ENCODE measurements around the gene AGBL4.

The AGBL4 gene

DNA sequence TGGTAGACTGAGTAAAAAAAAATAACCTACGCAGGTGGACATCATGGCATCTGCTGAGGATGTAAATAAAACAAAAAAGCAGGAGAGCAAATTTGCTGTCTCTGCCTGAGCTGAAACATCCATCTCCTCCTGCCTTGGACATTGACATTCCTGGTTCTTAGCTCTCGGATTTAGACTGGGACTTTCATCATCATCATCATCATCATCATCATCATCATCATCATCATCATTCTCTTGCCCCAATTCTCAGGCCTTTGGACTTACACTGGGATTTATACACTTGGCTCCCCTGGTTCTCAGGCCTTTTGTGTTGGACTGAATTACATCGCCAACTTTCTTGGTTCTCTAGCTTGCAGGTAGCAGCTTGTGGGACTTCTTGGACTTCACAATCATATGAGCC is 938.7 kb downstream of the AGBL4 start:
- H3K4me3 ChIP-seq (ENCODE audit: low read depth, low read length): no peak overlapping the region
- TF ChIP-seq, protein P1, sequence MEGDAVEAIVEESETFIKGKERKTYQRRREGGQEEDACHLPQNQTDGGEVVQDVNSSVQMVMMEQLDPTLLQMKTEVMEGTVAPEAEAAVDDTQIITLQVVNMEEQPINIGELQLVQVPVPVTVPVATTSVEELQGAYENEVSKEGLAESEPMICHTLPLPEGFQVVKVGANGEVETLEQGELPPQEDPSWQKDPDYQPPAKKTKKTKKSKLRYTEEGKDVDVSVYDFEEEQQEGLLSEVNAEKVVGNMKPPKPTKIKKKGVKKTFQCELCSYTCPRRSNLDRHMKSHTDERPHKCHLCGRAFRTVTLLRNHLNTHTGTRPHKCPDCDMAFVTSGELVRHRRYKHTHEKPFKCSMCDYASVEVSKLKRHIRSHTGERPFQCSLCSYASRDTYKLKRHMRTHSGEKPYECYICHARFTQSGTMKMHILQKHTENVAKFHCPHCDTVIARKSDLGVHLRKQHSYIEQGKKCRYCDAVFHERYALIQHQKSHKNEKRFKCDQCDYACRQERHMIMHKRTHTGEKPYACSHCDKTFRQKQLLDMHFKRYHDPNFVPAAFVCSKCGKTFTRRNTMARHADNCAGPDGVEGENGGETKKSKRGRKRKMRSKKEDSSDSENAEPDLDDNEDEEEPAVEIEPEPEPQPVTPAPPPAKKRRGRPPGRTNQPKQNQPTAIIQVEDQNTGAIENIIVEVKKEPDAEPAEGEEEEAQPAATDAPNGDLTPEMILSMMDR (IDR thresholded peaks at IDR 0.05; ENCODE audit: low read depth, low read length, missing control alignments): no peak
- no peak for DNase-seq (ENCODE audit: low read depth)

DNA sequence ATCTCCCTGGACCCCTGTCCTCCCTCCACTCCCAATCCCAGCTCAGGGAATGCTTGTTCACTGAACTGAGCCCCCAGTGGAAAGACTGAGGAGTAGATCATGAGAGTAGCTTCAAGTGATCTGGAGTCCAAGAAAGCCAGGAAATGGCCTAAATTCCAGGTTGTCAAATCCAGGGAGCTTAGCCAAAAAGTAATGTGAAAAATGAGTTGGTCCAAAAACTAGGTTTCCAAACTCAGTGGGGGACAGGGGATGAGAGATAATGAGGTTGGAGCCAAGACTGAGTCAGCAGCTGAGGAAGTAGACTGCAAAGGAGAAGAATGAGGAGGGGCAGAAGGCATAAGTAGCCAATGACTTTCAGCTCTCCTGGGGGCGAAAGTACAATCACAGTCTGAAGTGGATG is 963.0 kb downstream of the AGBL4 start:
- TF ChIP-seq, protein P1 (IDR thresholded peaks at IDR 0.05; ENCODE audit: low read depth, low read length, missing control alignments): no peak
- no peak for DNase-seq (ENCODE audit: low read depth)
- H3K4me3 ChIP-seq (ENCODE audit: low read depth, low read length): no peak overlapping the region

DNA sequence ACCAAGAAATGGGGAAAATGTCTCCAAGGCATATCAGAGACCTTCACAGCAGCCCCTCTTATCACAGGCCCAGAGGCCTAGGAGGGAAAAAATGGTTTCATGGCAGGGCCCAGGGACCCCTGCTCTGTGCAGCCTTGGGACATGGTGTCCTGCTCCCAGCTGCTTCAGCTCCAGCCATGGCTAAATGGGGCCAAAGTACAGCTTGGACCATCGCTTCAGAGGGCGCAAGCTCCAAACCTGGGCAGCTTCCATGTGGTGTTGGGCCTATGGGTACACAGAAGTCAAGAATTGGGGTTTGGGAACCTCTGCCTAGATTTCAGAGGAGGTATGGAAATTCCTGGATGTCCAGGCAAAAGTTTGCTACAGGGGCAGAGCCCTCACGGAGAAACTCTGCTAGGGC is 964.7 kb downstream of the AGBL4 start:
- TF ChIP-seq, protein P1 (IDR thresholded peaks at IDR 0.05; ENCODE audit: low read depth, low read length, missing control alignments): no peak
- no peak overlapping the region for H3K4me3 ChIP-seq (ENCODE audit: low read depth, low read length)
- no peak for DNase-seq (ENCODE audit: low read depth)

DNA sequence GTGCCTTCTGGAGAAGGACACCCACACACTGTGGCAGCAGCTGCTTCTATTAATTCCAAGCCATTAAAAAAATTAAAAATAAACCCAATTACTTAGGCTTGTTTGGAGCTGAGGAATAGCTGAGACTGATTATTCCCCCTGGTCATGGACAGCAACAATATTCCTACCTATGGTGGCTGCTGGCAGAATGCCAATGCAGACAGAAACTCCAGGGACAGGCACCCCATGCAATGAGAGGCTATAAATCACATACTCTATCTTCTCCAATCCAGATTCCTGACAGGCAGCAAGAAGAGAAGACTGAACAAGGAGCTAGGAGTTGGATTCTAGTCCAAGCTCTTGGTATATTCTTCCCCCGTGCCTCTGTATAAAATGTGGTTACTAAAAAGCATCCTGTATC is 971.7 kb downstream of the AGBL4 start:
- no peak for DNase-seq (ENCODE audit: low read depth)
- H3K4me3 ChIP-seq (ENCODE audit: low read depth, low read length): no peak overlapping the region
- TF ChIP-seq, protein P1 (IDR thresholded peaks at IDR 0.05; ENCODE audit: low read depth, low read length, missing control alignments): no peak

DNA sequence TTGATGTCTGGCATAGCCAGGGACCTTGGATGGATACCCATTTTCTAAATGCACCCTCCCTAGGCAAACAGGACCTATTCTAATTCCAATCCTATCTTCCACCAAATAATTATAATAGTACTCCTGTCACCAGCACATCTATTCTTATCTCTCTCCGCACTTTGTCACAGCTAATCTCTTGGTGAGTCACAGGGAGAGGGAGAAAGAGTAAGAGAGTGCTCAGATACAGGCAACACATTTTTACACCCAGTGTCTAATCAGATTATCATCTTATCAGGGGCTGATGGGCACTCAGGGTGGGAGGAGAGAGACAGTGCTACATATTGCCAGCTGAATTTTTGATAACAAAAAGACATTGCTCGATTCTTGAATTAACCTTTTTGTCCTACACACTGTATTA is 972.1 kb downstream of the AGBL4 start:
- no peak for DNase-seq (ENCODE audit: low read depth)
- H3K4me3 ChIP-seq (ENCODE audit: low read depth, low read length): no peak overlapping the region
- TF ChIP-seq, protein P1 (IDR thresholded peaks at IDR 0.05; ENCODE audit: low read depth, low read length, missing control alignments): no peak

DNA sequence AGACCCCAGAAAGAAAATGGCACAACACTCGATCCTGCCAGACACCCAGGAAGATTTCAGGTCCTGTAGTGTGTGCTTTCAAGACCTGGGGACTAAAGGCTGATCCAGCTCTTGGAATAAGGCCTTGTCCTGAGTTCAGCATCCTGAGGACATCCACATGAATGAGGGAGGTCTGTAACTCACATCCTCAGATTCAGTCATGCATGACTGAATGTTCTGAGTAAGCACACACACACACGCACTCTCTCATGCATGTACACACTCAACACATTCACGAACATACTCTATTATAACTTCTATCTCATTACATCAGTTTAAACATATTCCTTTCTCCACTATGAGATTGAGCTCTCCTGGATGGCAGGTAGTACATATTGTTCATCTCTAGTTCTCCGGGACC is 973.7 kb downstream of the AGBL4 start:
- TF ChIP-seq, protein P1 (IDR thresholded peaks at IDR 0.05; ENCODE audit: low read depth, low read length, missing control alignments): no peak
- no peak overlapping the region for H3K4me3 ChIP-seq (ENCODE audit: low read depth, low read length)
- DNase-seq (ENCODE audit: low read depth): no peak

DNA sequence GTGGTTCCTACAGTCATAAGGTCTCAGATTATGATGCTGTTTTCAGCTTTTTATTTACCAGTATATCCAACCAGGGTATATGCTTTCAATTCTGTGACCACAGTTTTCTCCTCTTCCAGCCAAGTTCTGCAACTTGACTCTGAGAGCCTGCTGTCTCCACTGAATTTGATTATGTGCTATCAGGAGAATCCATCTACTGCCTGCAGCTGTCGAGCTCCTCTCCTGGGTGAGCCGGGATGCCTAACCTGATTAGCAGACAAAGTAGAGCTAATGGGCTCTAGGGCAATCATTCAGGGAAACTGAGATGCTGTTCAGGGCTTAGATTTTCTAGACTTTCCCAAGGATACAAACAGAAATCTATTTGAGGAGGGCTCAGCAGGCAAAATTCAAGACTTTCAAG is 975.6 kb downstream of the AGBL4 start:
- H3K4me3 ChIP-seq (ENCODE audit: low read depth, low read length): no peak overlapping the region
- no peak for DNase-seq (ENCODE audit: low read depth)
- TF ChIP-seq, protein P1 (IDR thresholded peaks at IDR 0.05; ENCODE audit: low read depth, low read length, missing control alignments): no peak
